Prostate gland (tissue), 2 donors: Measurements from ENCODE around the gene POLR1B.

Experiments
- CTCF ChIP-seq, 4 experiments: fragments of 200-600 bp in 2 of 4; fragments of 450-650 bp in 2 of 4; sonication (generic) in 2 of 4; IDR thresholded peaks; 1 replicate in 3 of 4; 2 replicates in 1 of 4; pipeline ENCODE4 v1.5.1; 2016 to 2019; ENCODE audit warnings: antibody characterized with exemption in 4 of 4, mild to moderate bottlenecking in 2 of 4, moderate library complexity in 2 of 4
- POLR2A ChIP-seq: fragments of 450-650 bp; IDR thresholded peaks from one replicate; pipeline ENCODE4 v1.6.1; 2016; ENCODE audit warnings: antibody characterized with exemption, mild to moderate bottlenecking

- no peak for TF ChIP-seq CTCF (IDR thresholded peaks at IDR 0.05)
- TF ChIP-seq POLR2A, result no peak
These were observed 22.8 kb upstream of the POLR1B start for GRCh38 chr2:112519506-112519905.
